ENCODE data around the gene MARK1.

- TF ChIP-seq CTCF (conservative IDR thresholded peaks at IDR 0.05; ENCODE audit: low read depth, low read length) (no peak), POLR2A (IDR thresholded peaks at IDR 0.05; ENCODE audit: low read depth, low read length) (no peak), MXI1 (IDR thresholded peaks at IDR 0.05; ENCODE audit: borderline replicate concordance, low read depth, low read length) (no peak), SMC3 (IDR thresholded peaks at IDR 0.05; ENCODE audit: low read depth, low read length) (no peak), MAFK (IDR thresholded peaks at IDR 0.05; ENCODE audit: low read depth, low read length) (no peak), RFX5 (IDR thresholded peaks at IDR 0.05; ENCODE audit: low read depth, low read length) (no peak), RCOR1 (IDR thresholded peaks at IDR 0.05; ENCODE audit: insufficient replicate concordance, low read length) (no peak), RAD21 (IDR thresholded peaks at IDR 0.05; ENCODE audit: low read length) (no peak), BHLHE40 (IDR thresholded peaks at IDR 0.05; ENCODE audit: low read depth, low read length) (no peak), CEBPB (IDR thresholded peaks at IDR 0.05; ENCODE audit: low read depth, low read length) (no peak), USF2 (IDR thresholded peaks at IDR 0.05; ENCODE audit: low read depth, low read length) (no peak), MAZ (IDR thresholded peaks at IDR 0.05; ENCODE audit: borderline replicate concordance, low read depth, low read length) (no peak), CHD1 (IDR thresholded peaks at IDR 0.05; ENCODE audit: low read depth, low read length) (no peak)
Measured at GRCh38 chr1:220703305-220703704, 175.4 kb downstream of the MARK1 start.
